NCI-H187 (cell line): ENCODE results near the gene ZNF341.
"Not testable (repeated sequence)": the region's sequence is repeated elsewhere in the genome, so short reads cannot be mapped to it uniquely, and the experiment has no call there.

Experiments used
- DNase-seq, 2 experiments: peaks; one replicate each; lab custom pipeline; 2025; lab: John Stamatoyannopoulos, UW

ZNF341 gene

DNA sequence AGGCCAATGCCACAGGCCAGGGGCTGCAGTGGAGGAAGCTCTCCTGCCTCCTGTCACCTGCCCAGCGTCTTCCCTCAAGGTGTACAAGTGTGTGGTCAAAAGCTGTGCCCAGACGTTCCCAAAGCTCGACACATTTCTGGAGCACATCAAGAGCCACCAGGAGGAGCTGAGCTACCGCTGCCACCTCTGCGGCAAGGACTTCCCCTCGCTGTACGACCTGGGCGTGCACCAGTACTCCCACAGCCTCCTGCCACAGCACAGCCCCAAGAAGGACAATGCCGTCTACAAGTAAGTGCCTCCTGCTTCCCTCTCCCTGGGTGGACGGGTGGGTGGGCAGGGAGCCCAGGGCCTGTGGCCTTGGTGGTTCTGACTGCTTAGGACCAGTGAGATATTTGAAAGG, 38.2 kb downstream of the ZNF341 start:
- DNase-seq: no peak

DNA sequence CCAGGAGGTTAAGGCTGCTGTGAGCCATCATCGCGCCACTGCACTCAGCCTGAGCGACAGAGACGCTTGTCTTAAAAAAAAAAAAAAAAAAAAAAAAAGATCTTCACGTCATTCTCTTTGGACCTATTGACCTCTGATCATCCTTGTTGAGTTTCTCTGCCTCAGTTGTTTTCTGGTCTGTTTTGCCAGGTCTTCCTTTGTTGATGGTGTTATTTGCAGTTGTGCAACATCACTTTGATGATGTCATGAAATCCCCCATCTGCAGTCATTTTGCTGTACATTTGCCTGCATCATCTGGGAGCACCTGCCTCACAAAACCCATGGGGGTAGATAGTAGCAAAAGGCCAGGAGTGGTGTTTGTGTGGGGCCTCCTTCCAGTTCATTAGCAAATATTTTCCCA, 40.1 kb downstream of the ZNF341 start:
- no peak for DNase-seq

DNA sequence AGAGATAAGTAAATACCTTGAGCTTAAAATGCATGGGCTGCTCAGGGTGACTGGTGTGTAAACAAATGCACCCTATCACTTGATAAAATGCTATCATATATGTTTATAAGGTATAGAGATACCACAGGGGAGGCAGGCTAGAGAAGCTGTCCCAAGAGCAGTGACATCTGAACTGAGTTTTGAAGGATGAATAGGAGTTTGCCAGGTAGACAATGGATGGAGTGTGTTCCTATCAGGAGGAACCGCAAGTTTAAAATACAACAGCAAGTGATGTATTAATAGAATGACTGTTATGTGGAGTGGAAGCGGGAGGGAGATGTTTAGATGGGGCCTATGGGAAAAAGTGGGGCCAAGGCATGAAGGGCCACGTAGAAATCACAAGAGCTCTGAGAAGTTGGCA, 40.6 kb downstream of the ZNF341 start:
- DNase-seq: no peak

DNA sequence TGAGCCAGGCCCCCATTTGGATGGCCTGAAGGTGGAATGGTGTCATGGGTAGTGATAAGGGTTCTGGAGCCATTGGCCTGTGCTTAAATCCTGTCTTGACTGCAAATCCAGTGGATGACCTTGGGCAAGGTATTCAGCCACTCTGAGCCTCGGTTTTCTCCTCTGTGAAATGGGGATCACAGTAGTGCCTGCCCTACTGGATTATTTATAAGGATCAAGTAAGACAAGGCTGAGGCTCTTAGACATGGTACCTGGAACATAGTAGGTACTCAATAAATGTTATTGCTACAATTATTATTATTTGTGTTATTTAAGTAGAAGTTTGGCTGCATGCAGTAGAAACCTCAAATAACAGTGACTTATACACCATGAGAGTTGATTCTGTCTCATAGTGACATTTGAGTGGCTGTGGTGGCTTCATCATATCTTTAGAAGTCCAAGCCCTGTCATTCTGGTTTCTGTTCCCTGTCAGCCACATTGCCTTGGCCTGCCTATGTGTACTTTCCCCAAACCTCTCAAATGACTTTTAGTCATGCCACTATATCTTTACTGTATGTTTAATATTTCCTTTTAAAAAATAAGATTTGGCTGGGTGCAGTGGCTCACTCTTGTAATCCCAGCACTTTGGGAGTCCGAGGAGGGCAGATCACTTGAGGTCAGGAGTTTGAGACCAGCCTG, 41.8 kb downstream of the ZNF341 start:
- no peak for DNase-seq

DNA sequence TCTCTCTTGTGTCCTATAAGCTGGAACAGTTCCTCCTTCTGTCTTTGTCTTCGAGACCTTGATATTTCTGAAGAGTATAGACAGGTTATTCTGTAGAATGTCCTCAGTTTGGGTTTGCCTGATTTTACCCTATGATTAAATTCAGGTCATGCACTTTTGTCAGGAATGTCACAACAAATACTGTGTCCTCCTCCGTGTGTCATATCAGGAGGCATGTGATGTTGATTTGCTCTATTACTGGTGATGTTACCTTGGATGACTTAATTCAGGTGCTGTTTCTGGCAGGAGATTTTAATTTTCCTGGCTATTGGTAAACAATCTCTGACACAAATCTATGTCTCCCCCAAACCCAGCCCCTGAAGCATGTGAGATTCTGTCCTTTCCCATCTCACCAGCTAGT, 46.0 kb downstream of the ZNF341 start:
- no peak for DNase-seq

DNA sequence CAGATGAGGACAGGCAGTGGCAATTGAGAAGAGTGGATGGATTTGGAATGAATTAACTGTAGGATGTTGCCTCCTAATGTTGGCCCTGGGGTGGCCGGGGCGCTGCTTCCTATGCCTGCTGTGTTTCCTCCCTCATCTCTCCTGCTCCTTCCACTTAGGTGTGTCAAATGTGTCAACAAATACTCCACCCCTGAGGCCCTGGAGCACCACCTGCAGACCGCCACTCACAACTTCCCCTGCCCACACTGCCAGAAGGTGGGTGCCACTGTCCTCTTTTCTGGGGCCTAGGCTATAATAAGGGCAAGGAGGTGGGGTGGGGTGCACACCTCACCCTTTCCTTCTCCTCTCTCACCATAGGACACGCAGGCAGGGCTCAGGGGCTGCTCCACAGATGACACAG, 49.3 kb downstream of the ZNF341 start:
- no peak for DNase-seq

DNA sequence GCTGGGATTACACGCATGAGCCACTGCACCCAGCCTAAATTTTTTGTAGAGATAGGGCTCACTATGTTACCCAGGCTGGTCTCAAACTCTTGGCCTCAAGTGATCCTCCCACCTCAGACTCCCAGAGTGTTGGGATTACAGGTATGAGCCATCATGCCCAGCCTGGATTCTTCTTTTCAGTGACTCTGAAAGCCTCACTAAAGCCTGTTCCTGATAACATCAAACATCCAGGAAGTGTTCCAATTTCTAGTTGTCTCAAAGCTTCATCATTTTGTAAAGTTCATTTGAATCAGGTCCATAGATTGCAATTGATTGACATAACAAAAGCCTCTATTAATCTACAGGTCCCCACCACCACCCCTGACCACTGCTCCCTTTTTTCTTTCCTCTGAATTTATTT, 50.1 kb downstream of the ZNF341 start:
- DNase-seq: no peak

DNA sequence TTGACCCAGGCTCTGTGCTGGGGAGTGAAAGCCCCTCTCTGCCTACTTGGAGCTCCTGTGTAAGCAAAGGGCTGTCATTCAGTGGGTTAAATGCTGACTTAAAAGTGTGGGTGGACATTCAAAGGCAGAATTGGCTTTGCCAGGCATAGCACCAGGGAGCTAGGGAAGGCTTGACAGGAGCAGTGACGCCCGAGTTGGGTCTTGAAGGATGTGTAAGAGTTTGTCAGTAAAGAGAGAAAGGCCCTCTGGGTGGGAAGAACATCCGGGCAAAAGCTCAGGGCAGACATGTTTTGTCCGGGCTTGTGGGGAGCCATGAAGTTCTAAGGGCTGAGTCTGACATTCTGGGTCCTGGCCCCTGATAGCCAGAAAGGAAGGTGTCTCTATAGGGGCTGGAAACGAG, 51.5 kb downstream of the ZNF341 start:
- no peak for DNase-seq

DNA sequence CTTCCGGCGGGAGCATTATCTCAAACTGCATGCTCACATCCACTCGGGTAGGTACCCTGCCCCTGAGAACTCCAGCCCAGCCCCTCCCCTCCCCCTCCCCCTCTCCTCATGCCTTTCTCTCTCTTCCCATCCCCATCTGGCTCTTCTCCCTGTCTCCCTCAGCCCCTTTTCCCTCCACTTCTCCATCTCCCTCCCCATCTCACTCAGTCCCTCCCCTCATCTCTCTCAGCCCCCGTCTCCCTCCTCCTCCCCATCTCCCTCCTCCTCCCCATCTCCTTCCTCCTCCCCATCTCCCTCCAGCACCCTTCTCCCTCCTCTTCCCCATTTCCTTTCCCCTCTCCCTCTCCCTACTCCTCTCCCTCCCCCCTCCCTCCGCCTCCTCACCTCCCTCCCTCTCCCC, 52.0 kb downstream of the ZNF341 start:
- no peak for DNase-seq

DNA sequence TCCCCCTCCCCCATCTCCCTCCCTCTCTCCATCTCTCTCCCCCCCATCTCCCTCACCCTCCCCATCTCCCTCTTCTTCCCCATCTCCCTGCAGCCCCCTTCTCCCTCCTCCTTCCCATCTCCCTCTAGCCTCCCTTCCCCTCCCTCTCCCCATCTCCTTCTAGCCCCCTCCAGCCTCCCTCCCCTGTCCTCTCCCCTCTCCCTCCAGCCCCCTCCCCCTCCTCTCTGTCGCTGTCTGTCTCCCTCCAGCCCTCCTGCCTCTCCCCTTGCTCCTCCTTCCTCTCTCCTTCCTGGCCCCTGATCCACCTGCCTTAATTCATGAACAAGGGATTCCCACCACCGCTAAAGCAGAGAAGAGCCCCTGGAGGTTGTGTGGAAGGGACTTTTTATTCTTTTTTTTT, 52.4 kb downstream of the ZNF341 start:
- DNase-seq: no peak

DNA sequence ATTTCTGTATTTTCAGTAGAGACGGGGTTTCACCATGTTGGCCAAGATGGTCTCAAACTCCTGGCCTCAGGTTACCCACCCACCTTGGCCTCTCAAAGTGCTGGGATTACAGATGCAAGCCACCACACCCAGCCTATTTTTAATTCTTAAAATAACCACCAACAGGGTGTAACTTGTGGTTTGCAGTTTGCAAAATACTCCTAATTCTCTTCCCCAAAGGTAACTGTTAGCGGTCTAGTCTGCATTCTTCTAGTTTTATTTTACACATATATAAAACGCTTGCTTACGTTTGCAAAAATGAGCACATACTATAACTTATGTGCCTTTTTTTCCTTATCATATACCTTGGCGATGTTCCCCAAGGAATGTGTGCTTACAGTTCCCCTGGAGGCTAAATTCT, 53.7 kb downstream of the ZNF341 start:
- DNase-seq: no peak

DNA sequence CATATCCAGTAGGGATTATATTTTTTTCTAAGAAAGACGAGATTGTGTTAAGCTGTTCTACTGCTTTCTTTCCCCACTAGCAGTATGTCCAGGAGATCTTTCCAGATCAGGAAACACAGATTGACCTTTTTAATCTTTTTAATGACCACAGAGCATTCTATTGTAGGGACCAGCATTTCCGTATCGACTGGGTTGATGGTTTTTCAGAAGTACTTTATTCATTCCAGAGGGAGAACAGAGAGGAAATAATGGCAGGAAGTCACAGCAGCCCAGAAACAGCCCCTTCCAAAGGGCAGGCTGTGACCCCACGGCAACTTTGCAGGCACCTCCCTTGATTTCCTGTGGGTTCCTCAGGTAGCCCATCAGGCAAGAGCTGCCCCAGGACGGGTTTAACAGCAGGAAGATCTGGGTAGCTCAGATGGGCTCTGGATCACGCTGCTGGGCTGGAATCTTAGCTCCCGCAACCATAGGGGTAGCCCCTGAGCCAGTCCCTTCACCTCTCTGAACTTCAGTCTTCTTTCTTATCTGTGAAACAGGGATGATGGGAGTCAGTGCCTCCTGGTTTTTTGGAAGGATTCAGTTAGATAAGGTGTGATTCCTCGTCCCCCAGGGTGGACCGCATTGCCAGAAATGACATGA, 55.6 kb downstream of the ZNF341 start:
- DNase-seq: no peak

DNA sequence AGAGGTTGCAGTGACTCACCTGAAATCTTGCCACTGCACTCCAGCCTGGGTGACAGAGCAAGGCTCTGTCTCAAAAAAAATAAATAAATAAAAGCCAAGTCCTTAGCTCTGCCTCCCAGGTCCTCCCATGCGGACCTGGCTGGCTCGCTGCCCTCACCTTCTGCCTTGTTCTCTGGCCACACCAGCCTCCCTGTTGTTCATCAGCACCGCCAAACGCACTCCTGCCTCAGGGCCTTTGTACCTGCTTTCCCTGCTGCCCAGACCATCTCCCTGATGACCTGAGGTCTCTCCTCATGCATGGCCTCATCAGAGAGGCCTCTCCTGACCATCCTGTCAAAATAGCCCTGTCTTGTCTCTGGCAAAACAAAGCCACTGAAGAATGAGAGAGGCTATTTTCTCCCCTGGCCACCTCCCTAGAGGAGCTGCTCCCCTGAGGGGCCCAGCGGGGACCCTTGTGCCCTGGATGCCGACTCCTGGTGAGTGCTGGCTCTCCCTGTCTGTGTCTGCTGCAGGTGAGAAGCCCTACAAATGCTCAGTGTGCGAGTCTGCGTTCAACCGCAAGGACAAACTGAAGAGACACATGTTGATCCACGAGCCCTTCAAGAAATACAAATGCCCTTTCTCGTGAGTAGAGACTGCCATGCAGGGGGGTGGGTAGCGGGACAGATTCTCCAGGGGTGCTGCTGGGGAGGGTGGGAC, 56.7 kb downstream of the ZNF341 start:
- no peak for DNase-seq

DNA sequence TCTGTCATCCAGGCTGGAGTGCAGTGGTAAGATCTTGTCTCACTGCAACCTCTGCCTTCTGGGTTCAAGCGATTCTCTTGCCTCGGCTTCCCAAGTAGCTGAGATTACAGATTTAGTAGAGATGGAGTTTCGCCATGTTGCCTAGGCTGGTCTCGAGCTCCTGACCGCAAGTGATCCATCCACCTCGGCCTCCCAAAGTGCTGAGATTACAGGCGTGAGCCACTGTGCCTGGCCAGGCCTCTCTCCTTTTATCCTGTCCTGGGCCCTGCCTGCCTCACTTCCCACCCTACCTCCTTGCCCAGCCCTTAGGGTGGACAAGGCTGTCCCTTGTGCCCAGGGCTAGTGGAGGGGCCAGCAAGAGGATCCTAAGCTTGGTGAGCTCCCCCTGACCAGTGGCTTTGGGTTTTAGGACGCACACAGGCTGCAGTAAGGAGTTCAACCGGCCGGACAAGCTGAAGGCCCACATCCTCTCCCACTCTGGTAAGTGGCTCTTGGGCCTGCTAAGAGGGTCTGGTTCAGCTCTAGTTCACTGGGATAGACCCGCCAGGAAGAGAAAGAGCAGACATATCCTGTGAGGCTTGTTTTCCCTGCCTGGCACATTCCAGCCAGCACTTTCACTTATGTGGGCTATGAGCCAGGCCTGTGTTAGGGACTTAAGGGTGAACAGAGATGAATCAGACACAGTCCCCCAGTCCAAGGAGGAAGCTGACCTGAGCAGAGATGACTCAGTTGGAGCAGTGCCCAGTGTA, 57.5 kb downstream of the ZNF341 start:
- no peak for DNase-seq

DNA sequence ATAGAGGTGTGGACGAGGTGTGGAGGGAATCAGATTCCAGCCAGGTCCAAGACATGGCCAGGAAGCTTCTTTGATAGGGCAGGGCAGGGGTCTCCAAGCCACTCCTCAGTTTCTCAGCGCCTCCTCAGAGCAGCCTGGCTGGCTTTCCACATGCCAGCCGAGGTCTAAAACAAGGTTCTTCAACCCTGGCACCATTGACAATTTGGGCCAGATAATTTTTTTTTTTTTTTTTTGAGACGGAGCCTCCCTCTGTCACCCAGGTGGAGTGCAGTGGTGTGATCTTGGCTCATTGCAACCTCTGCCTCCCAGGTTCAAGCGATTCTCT, 58.0 kb downstream of the ZNF341 start:
- no peak for DNase-seq

DNA sequence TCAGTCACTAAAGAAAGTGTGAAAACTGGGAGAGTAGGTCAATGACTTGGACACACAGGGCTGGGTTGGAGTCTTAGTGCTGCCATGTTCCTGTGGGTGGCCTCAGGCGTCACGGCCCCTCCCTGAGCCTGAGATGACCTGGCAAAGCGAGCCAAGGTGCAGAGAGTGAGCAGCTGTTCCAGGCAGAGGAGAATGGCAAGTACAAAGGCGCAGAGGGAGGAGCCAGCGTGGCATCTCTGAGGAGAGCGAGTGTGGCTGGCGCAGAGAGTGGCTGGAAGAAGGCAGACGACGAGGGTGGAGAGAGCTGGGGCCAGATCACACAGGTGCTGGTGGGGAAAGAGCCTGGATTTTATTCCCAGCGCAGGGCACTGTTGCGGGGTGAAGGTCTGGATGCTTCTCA, 58.8 kb downstream of the ZNF341 start:
- no peak for DNase-seq

DNA sequence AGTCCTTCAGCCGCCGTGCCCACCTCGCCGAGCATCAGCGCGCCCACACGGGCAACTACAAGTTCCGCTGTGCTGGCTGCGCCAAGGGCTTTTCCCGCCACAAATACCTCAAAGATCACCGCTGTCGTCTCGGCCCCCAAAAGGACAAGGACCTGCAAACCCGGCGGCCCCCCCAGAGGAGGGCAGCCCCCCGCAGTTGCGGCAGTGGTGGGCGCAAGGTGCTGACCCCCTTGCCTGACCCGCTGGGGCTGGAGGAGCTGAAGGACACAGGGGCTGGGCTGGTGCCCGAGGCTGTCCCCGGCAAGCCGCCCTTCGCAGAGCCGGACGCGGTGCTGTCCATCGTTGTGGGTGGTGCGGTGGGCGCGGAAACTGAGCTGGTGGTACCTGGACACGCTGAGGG, 59.2 kb downstream of the ZNF341 start:
- DNase-seq: no peak

DNA sequence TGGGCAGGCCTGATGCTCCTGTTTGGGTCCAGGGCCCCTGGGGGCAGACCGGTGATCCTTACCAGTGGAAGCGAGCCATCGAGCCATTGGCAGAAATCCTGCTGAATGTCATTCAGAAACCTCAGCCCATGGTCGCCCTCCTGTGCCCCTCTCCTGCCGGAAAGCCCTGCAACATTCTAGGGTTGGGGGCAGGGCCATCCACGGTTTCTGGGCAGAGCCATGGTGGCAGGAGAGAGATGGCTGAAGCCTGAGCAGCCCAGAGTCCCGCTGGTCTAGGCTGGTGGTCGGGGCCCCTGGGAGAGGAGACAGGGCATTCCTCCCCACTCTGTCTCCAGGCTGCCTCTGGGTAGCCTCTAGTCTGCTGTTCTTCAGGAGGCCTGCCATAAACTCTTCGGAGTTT, 59.7 kb downstream of the ZNF341 start:
- DNase-seq: no peak

DNA sequence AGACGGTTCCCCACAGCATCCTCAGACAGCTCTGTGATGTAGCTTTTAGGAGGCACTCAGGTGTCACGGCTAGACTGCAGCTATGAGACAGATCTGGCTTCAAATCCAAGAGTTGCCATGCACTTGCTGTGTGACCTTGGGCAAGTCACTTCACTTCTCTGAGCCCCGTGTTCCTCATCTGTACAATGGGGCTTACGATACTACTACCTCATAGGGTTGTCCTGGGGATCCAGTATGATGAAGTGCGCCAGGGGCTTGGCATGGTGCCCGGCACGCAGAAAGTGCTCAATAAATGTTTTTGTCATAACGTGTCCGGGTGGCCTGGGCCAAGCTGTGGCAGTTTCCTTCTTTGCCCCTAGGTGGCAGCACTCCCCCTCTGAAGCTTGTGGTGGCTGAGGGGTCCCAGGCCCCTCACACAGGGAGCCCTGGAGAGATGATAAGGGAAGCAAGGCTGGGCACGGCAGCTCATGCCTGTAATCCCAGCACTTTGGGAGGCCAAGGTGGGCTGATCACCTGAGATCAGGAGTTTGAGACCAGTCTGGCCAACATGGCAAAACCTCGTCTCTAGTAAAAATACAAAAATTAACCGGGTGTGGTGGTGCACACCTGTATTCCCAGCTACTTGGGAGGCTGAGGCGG, 60.3 kb downstream of the ZNF341 start:
- DNase-seq: no peak

DNA sequence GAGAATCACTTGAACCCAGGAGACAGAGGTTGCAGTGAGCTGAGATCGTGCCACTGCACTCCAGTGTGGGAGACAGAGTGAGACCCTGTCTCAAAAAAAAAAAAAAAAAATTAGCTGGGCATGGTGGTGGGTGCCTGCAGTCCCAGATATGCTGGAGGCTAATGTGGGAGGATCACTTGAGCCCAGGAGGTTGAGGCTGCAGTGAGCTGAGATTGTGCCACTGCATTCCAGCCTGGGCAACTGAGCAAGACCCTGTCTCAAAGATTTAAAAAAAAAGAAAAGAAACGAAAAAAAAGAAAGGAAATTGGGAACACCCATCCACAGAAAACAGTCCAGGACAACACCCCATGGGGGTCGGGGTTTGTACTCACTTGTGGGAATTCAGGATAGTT, 60.8 kb downstream of the ZNF341 start:
- not testable (repeated sequence) for DNase-seq

DNA sequence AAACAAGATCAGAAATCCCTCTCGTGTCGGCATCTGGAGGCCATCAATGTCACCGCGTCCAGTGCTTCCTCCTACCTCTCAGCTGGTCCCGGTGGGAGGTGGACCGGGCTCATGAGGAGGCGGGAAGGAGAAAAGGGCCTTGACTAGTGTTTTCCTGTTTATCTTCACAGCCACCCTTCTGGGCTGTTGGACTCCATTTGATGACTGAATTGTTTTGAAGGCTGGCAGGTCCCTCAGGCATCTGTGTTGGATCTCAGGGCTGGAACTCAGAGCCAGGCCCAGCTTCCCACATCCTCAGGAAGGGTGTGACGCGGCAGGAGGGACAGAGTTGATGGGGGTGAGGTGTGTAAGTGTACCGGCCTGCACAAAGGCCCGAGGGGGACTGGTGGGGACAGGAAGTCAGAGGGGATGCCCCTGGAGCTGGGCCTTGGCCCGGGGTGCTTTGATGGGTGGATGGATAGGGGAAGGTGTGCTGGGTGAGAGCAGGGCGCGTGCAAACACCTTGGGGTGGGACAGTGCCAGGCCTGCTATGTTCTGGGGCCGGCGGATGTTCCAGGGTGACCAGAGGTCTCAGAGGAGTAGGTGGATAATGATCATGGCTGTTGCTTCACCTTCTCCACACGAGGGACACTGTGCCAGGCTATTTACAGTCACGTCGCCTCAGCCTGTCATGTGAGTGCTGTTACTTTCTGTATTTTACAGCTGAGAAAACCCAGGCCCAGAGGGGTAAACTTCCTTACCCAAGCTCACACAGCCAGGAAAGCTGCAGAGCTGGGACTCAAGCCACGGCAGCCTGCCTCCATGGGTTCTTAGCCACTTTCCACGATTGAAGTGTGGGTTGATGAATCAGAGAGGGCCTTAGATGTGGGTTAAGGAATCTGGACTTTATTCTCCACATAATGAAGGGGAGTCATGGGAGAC, 61.5 kb downstream of the ZNF341 start:
- DNase-seq: no peak
